A549 (cell line): ENCODE data around the gene TIGD2. TPM values are rescaled to one million over a fixed set of nuclear protein-coding genes. Genes with fewer than 3 reads are reported as not detected.
"Not testable (repeated sequence)": the region's sequence is repeated elsewhere in the genome, so short reads cannot be mapped to it uniquely, and the experiment has no call there.

Experiments used
- ATAC-seq, 2 experiments: fragments of 200-7000 bp in 1 of 2; fragments of >200 bp in 1 of 2; cut with Nextera tagmentation in 1 of 2; cut with Tn5 transposase in 1 of 2; 3 replicates each; pipeline versions ENCODE4 v1.8.0 to v1.9.1; 2018 to 2020; ENCODE audit warnings: mild to moderate bottlenecking in 1 of 2, moderate library complexity in 1 of 2
- CTCF ChIA-PET: fragments of 300-600 bp; sonication (Branson Sonifier 250); formaldehyde crosslinking; extraction: SDS; loops from one replicate; lab custom pipeline; 2021; ENCODE audit warnings: antibody characterized with exemption, inconsistent platforms; lab: Yijun Ruan, JAX
- POLR2A ChIA-PET: fragments of 350-600 bp; formaldehyde crosslinking; extraction: SDS; loops from one replicate; lab custom pipeline; 2021; ENCODE audit warnings: antibody characterized with exemption, inconsistent platforms; lab: Yijun Ruan, JAX
- DNase-seq, 2 experiments: peaks; one replicate each; pipeline versions ENCODE4 v3.0.0 to v3.0.0-alpha.2; 2011 to 2016; ENCODE audit warnings: low read depth in 1 of 2, low spot score in 1 of 2
- FAIRE-seq: peaks from 2 replicates; lab custom pipeline; 2011; peaks lifted over from hg19 to GRCh38; lab: Jason Lieb, UNC
- H3K27ac ChIP-seq, 2 experiments: fragments of >200 bp; sonication (Bioruptor Twin); formaldehyde crosslinking; 3 replicates each; pipeline ENCODE4 v1.5.1; 2016 to 2017
- H3K4me1 ChIP-seq: fragments of >200 bp; sonication (Bioruptor Twin); formaldehyde crosslinking; 3 replicates; pipeline ENCODE4 v1.6.1; 2016
- H3K4me2 ChIP-seq: fragments of >200 bp; sonication (Bioruptor Twin); formaldehyde crosslinking; 3 replicates; pipeline ENCODE4 v1.6.1; 2016
- H3K4me3 ChIP-seq: fragments of >200 bp; sonication (Bioruptor Twin); formaldehyde crosslinking; 3 replicates; pipeline ENCODE4 v1.5.1; 2016
- H3K9me3 ChIP-seq: fragments of >200 bp; sonication (Bioruptor Twin); formaldehyde crosslinking; 3 replicates; pipeline ENCODE4 v1.6.1; 2016
- CBX2 ChIP-seq: fragments of 200-600 bp; sonication (generic); IDR thresholded peaks from 2 replicates; pipeline ENCODE4 v1.6.1; 2016; ENCODE audit warnings: low read depth, mild to moderate bottlenecking, borderline replicate concordance
- CHD2 ChIP-seq: fragments of 150-350 bp; IDR thresholded peaks from 2 replicates; pipeline ENCODE4 v1.6.1; 2014; ENCODE audit warnings: low read length; ENCODE audit not compliant: partially characterized antibody
- ESRRA ChIP-seq: fragments of 150-350 bp; IDR thresholded peaks from 2 replicates; pipeline ENCODE4 v1.6.1; 2014; ENCODE audit warnings: mild to moderate bottlenecking, low read length, borderline replicate concordance
- FOXS1 ChIP-seq: fragments of 250-450 bp; sonication (Bioruptor Pico); IDR thresholded peaks from 2 replicates; pipeline ENCODE4 v1.5.0; 2020; ENCODE audit warnings: mild to moderate bottlenecking, moderate library complexity
- HES2 ChIP-seq: fragments of >200 bp; sonication (Bioruptor Twin); formaldehyde crosslinking; IDR thresholded peaks from 2 replicates; pipeline ENCODE4 v1.6.1; 2016
- HEYL ChIP-seq: fragments of 250-450 bp; sonication (Bioruptor Pico); IDR thresholded peaks from 2 replicates; pipeline ENCODE4 v1.8.0; 2021; ENCODE audit warnings: mild to moderate bottlenecking, moderate library complexity
- HOXB5 ChIP-seq: fragments of 250-450 bp; sonication (Bioruptor Pico); IDR thresholded peaks from 2 replicates; pipeline ENCODE4 v1.5.0; 2020; ENCODE audit warnings: mild to moderate bottlenecking, moderate library complexity
- JUN ChIP-seq, 2 experiments: fragments of >200 bp; sonication (Bioruptor Twin); formaldehyde crosslinking; IDR thresholded peaks; 2 replicates in 1 of 2; 3 replicates in 1 of 2; pipeline ENCODE4 v1.6.1; 2016 to 2017
- KDM1A ChIP-seq: fragments of 200-600 bp; sonication (generic); IDR thresholded peaks from 2 replicates; pipeline ENCODE4 v1.6.1; 2016; ENCODE audit warnings: low read depth, mild to moderate bottlenecking
- MAFK ChIP-seq: fragments of 450-650 bp; IDR thresholded peaks from 2 replicates; pipeline ENCODE4 v1.6.1; 2014; ENCODE audit not compliant: partially characterized antibody
- NPAS2 ChIP-seq: fragments of 250-450 bp; sonication (Bioruptor Pico); IDR thresholded peaks from 2 replicates; pipeline ENCODE4 v1.8.0; 2022; ENCODE audit warnings: mild to moderate bottlenecking, moderate library complexity, borderline replicate concordance
- POLR2A ChIP-seq: IDR thresholded peaks from 2 replicates; pipeline ENCODE4 v1.6.1; 2012; ENCODE audit warnings: mild to moderate bottlenecking, low read length
- RAD21 ChIP-seq, 2 experiments: fragments of >200 bp in 1 of 2; sonication (Bioruptor Twin) in 1 of 2; formaldehyde crosslinking in 1 of 2; IDR thresholded peaks in 1 of 2; conservative IDR thresholded peaks in 1 of 2; 2 replicates in 1 of 2; 3 replicates in 1 of 2; pipeline ENCODE4 v1.6.1; 2012 to 2018; ENCODE audit warnings: inconsistent platforms in 1 of 2
- RFX5 ChIP-seq: fragments of 450-650 bp; IDR thresholded peaks from 2 replicates; pipeline ENCODE4 v1.7.1; 2014; ENCODE audit warnings: antibody characterized with exemption, mild to moderate bottlenecking, moderate library complexity
- SMC3 ChIP-seq: fragments of >200 bp; sonication (Bioruptor Twin); formaldehyde crosslinking; IDR thresholded peaks from 3 replicates; pipeline ENCODE4 v1.6.1; 2018; ENCODE audit warnings: inconsistent platforms
- SREBF2 ChIP-seq: fragments of 450-650 bp; IDR thresholded peaks from 2 replicates; pipeline ENCODE4 v1.6.1; 2014; ENCODE audit warnings: mild to moderate bottlenecking, moderate library complexity
- TFCP2L1 ChIP-seq: fragments of 250-450 bp; sonication (Bioruptor Pico); IDR thresholded peaks from 2 replicates; pipeline ENCODE4 v1.5.0; 2021; ENCODE audit warnings: mild to moderate bottlenecking
- ZC3H11A ChIP-seq: fragments of 450-650 bp; IDR thresholded peaks from 2 replicates; pipeline ENCODE4 v1.6.1; 2014; ENCODE audit warnings: antibody characterized with exemption, mild to moderate bottlenecking
- ZFP36 ChIP-seq: fragments of 450-650 bp; IDR thresholded peaks from 2 replicates; pipeline ENCODE4 v1.6.1; 2014; ENCODE audit warnings: borderline replicate concordance; ENCODE audit not compliant: partially characterized antibody
- ZNF302 ChIP-seq: fragments of 250-450 bp; sonication (Bioruptor Pico); IDR thresholded peaks from 2 replicates; pipeline ENCODE4 v1.9.0; 2021; ENCODE audit warnings: inconsistent platforms, mild to moderate bottlenecking, moderate library complexity
- WGBS: methylation state at CpG from one replicate; pipeline ENCODE4 v1.1.6; 2017; ENCODE audit errors: missing lambda C conversion rate; 5-methylcytosine and 5-hydroxymethylcytosine counted together
- polyA plus RNA-seq, 4 experiments: library from polyadenylated mRNA; depleted of rRNA in 3 of 4; stranded (reverse); fragments of >200 nt; fragmentation: RNase III in 1 of 4; extraction: RNeasy Plus Mini Kit Qiagen cat#74134 plus additional on column Dnase treatment in 1 of 4; gene quantifications; 2 replicates in 3 of 4; 3 replicates in 1 of 4; pipeline ENCODE4 v1.2.3, GENCODE V29; 2011 to 2017
- TF ChIP-seq, protein P1 (sequence below): fragments of >200 bp; sonication (Bioruptor Twin); formaldehyde crosslinking; IDR thresholded peaks from 3 replicates; pipeline ENCODE4 v1.6.1; 2016

Gene TIGD2
- polyA plus RNA-seq, 2 of the 4 experiments (the other 2 are of a cell fraction), result 6.6 to 10.7 TPM

GRCh38 chr4:89140168-89140759 lies 28.9 kb downstream of the TIGD2 start:
- H3K4me3 ChIP-seq, result no peak overlapping the region
- no peak overlapping the region for H3K27ac ChIP-seq
- H3K4me2 ChIP-seq, result no peak overlapping the region
- FAIRE-seq (no peak), ATAC-seq (peak in 1 of 2 experiments; percentile 37; a peak in 1 of 6 replicates), DNase-seq (no peak)
- 83% methylated on average over 5 of the region's 6 CpGs for WGBS
- H3K9me3 ChIP-seq, result no peaks in the 10 kb centered on the region
- ChIA-PET POLR2A (no interaction called here), CTCF (no interaction called here)
- H3K4me1 ChIP-seq, result peaks cover 22% of the 10 kb centered on the region
- TF ChIP-seq MAFK (no peak), ZFP36 (no peak)

GRCh38 chr4:89142691-89143669 lies 31.6 kb downstream of the TIGD2 start:
- H3K4me3 ChIP-seq, result no peak overlapping the region
- POLR2A ChIA-PET, result no interaction called here
- DNase-seq (no peak), FAIRE-seq (no peak), ATAC-seq (no peak)
- CTCF ChIA-PET, result no interaction called here
- H3K9me3 ChIP-seq, result no peaks in the 10 kb centered on the region
- H3K4me2 ChIP-seq, result no peak overlapping the region
- TF ChIP-seq JUN (IDR thresholded peaks at IDR 0.05) (no peak), HOXB5 (CRISPR knock-in tag) (no peak), TFCP2L1 (no peak), CBX2 (no peak), NPAS2 (CRISPR knock-in tag) (no peak), FOXS1 (CRISPR knock-in tag) (no peak), KDM1A (no peak), ZC3H11A (no peak), POLR2A (no peak), RAD21 (conservative IDR thresholded peaks at IDR 0.05 in 1 of 2, IDR thresholded peaks at IDR 0.05 in 1 of 2) (no peak), CHD2 (no peak), HES2 (no peak), ESRRA (no peak), ZNF302 (CRISPR knock-in tag) (no peak), SMC3 (no peak), RFX5 (no peak), SREBF2 (no peak), MAFK (no peak), HEYL (CRISPR knock-in tag) (no peak)
- TF ChIP-seq, protein P1, sequence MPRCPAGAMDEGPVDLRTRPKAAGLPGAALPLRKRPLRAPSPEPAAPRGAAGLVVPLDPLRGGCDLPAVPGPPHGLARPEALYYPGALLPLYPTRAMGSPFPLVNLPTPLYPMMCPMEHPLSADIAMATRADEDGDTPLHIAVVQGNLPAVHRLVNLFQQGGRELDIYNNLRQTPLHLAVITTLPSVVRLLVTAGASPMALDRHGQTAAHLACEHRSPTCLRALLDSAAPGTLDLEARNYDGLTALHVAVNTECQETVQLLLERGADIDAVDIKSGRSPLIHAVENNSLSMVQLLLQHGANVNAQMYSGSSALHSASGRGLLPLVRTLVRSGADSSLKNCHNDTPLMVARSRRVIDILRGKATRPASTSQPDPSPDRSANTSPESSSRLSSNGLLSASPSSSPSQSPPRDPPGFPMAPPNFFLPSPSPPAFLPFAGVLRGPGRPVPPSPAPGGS, result no peak
- no peak overlapping the region for H3K27ac ChIP-seq
- WGBS, result 80% methylated on average over 4 of the region's 4 CpGs
- 0 out of 3 replicates have a peak, but pooled peaks cover 3% of the 10 kb centered on the region for H3K4me1 ChIP-seq

GRCh38 chr4:89144652-89145051 lies 33.3 kb downstream of the TIGD2 start:
- not testable (repeated sequence) for FAIRE-seq

More at GRCh38 chr4:89144652-89145051, 33.3 kb downstream of the TIGD2 start:
- 90% methylated on average over 1 of the region's 1 CpG for WGBS
- POLR2A ChIA-PET, H3K4me3 ChIP-seq, H3K9me3 ChIP-seq, H3K4me2 ChIP-seq, H3K27ac ChIP-seq, CTCF ChIA-PET, H3K4me1 ChIP-seq, DNase-seq, ATAC-seq: not testable (repeated sequence)
